ENCODE measurements around the gene ABHD17C.

DNA sequence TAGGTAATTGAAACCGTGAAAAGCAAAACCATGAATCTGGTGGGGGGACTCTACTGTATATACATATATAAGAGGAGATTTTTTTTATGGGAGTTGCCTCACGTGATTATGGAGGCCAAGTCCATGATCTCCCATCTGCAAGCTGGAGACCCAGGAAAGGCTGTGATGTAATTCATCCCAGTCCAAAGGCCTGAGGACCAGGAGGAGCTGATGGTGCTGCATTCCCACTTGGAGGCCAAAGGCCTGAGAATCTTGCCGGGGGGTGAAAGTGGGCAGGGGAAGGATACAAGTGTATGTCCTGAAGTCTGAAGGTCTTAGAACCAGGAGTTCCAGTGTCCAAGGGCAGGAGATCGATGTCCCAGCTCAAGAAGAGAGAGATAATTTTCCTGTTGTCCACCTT lies 47.0 kb downstream of the ABHD17C start:
- TF ChIP-seq, protein P1, sequence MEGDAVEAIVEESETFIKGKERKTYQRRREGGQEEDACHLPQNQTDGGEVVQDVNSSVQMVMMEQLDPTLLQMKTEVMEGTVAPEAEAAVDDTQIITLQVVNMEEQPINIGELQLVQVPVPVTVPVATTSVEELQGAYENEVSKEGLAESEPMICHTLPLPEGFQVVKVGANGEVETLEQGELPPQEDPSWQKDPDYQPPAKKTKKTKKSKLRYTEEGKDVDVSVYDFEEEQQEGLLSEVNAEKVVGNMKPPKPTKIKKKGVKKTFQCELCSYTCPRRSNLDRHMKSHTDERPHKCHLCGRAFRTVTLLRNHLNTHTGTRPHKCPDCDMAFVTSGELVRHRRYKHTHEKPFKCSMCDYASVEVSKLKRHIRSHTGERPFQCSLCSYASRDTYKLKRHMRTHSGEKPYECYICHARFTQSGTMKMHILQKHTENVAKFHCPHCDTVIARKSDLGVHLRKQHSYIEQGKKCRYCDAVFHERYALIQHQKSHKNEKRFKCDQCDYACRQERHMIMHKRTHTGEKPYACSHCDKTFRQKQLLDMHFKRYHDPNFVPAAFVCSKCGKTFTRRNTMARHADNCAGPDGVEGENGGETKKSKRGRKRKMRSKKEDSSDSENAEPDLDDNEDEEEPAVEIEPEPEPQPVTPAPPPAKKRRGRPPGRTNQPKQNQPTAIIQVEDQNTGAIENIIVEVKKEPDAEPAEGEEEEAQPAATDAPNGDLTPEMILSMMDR (conservative IDR thresholded peaks at IDR 0.05), result no peak
- TF ChIP-seq EZH2 (IDR thresholded peaks at IDR 0.05; ENCODE audit: low read depth), result no peak

All from PC-9 (cell line).